HL-60 (cell line): ENCODE results near the gene ITPR3.

Experiments used
- DNase-seq, 2 experiments: peaks; one replicate each; pipeline ENCODE4 v3.0.0-alpha.2; 2010 to 2020; ENCODE audit warnings: low read depth in 1 of 2, low spot score in 1 of 2
- H3K27ac ChIP-seq: fragments of 250-450 bp; sonication (Bioruptor Pico); replicated peaks from 2 replicates; pipeline ENCODE4 v1.5.1; 2020; ENCODE audit warnings: mild to moderate bottlenecking, moderate library complexity
- H3K27me3 ChIP-seq: fragments of 250-450 bp; sonication (Bioruptor Pico); 2 replicates; pipeline ENCODE4 v1.5.1; 2021; ENCODE audit warnings: mild to moderate bottlenecking, moderate library complexity; ENCODE audit not compliant: insufficient read depth, poor library complexity, severe bottlenecking
- H3K4me3 ChIP-seq: replicated peaks from 2 replicates; pipeline ENCODE4 v1.5.1; 2011; ENCODE audit warnings: mild to moderate bottlenecking, control low read depth, low read length; ENCODE audit not compliant: insufficient read depth
- CTCF ChIP-seq: IDR thresholded peaks from one replicate; pipeline ENCODE4 v1.5.1; 2011; ENCODE audit warnings: low read length, control low read depth, inconsistent platforms; ENCODE audit not compliant: insufficient read depth
- GABPA ChIP-seq: IDR thresholded peaks from 2 replicates; pipeline ENCODE4 v1.6.1; 2012; ENCODE audit warnings: low read depth
- POLR2AphosphoS5 ChIP-seq: IDR thresholded peaks from 2 replicates; pipeline ENCODE4 v1.6.1; 2012; ENCODE audit warnings: low read depth
- REST ChIP-seq: IDR thresholded peaks from 2 replicates; pipeline ENCODE4 v1.6.1; 2012; ENCODE audit warnings: low read depth; ENCODE audit not compliant: insufficient replicate concordance
- SPI1 ChIP-seq: IDR thresholded peaks from 2 replicates; pipeline ENCODE4 v1.6.1; 2012; ENCODE audit warnings: low read depth, mild to moderate bottlenecking, borderline replicate concordance

ITPR3 gene

GRCh38 chr6:33604941-33605854 lies 15.9 kb upstream of the ITPR3 start:
- TF ChIP-seq SPI1 = no peak
- TF ChIP-seq POLR2AphosphoS5 = no peak
- no peak for TF ChIP-seq REST
- TF ChIP-seq GABPA = no peak
- no peak for TF ChIP-seq CTCF
- peak in 1 of 2 experiments; percentile 10 for DNase-seq

GRCh38 chr6:33606642-33607041 lies 14.5 kb upstream of the ITPR3 start:
- TF ChIP-seq SPI1 (no peak), CTCF (no peak), REST (no peak), POLR2AphosphoS5 (no peak), GABPA (no peak)
- no peak for DNase-seq

More at GRCh38 chr6:33604941-33605854, 15.9 kb upstream of the ITPR3 start:
- H3K4me3 ChIP-seq = no peak overlapping the region
- H3K27ac ChIP-seq = no peak overlapping the region
- no peaks in the 10 kb centered on the region for H3K27me3 ChIP-seq

GRCh38 chr6:33607126-33607783 lies 13.9 kb upstream of the ITPR3 start:
- H3K27me3 ChIP-seq = no peaks in the 10 kb centered on the region
- no peak for TF ChIP-seq GABPA
- TF ChIP-seq REST = no peak
- no peak for TF ChIP-seq SPI1
- TF ChIP-seq POLR2AphosphoS5 = no peak
- no peak for TF ChIP-seq CTCF
- no peak for DNase-seq
- H3K27ac ChIP-seq = no peak overlapping the region
- no peak overlapping the region for H3K4me3 ChIP-seq

More at GRCh38 chr6:33606642-33607041, 14.5 kb upstream of the ITPR3 start:
- Histone ChIP-seq H3K27me3 (no peaks in the 10 kb centered on the region), H3K27ac (no peak overlapping the region), H3K4me3 (no peak overlapping the region)
